Activated naive CD4-positive, alpha-beta T cell treated with anti-CD3 and anti-CD28 coated beads, Interleukin-2, amount 50 U/mL, for 72 hours (primary cell): Measurements from ENCODE around the gene UNC50. TPM values are rescaled to one million over a fixed set of nuclear protein-coding genes. Genes with fewer than 3 reads are reported as not detected.

Experiments used
- total RNA-seq, 2 donors: library from RNA; stranded (reverse); gene quantifications; one replicate each; pipeline ENCODE4 v1.2.3, GENCODE V29; 2022

UNC50 gene
- total RNA-seq, 2 donors from 2014 or later: 21.6 to 23.8 TPM

Other genes starting within 250 kb of the UNC50 start
- 10 to 100 TPM; 46.6 to 48.1 TPM for gene INPP4A, start 163.7 kb upstream of the UNC50 start, total RNA-seq
- gene COA5, start 77 bp upstream of the UNC50 start, total RNA-seq: 10 to 100 TPM; 25.0 to 30.3 TPM
- gene MGAT4A, start 122.5 kb downstream of the UNC50 start, total RNA-seq: 10 to 100 TPM; 59.1 to 95.6 TPM